OCI-LY1 (cell line): ENCODE data around the gene DNAJB14.

ENCODE experiments used
- CTCF ChIP-seq: fragments of 200-600 bp; sonication (generic), shearing (Covaris generic); IDR thresholded peaks from 2 replicates; pipeline ENCODE4 v1.5.1; 2017; ENCODE audit warnings: mild to moderate bottlenecking, antibody characterized with exemption, low read length, moderate library complexity, mixed read lengths
- EZH2 ChIP-seq: fragments of 200-600 bp; sonication (generic), shearing (Covaris generic); IDR thresholded peaks from 2 replicates; pipeline ENCODE4 v1.8.0; 2017; ENCODE audit warnings: borderline replicate concordance, mixed run types, mild to moderate bottlenecking, antibody characterized with exemption, low read length, moderate library complexity, mixed read lengths

- TF ChIP-seq CTCF, result no peak
- TF ChIP-seq EZH2, result no peak
These were observed 25.2 kb downstream of the DNAJB14 start for GRCh38 chr4:99921174-99921573.
